K562 (cell line): ENCODE results near the gene RTBDN. TPM values are rescaled to one million over a fixed set of nuclear protein-coding genes. Genes with fewer than 3 reads are reported as not detected.
A peak's percentile ranks its signal among the peaks of the same experiment; 100 is the strongest.

Experiments used
- CCNT2 ChIP-seq: IDR thresholded peaks from 2 replicates; pipeline ENCODE4 v1.6.1; 2011; ENCODE audit warnings: borderline replicate concordance, low read depth, mild to moderate bottlenecking, moderate library complexity, mixed read lengths, low read length; ENCODE audit not compliant: insufficient read length; ENCODE audit errors: extremely low read depth
- CEBPG ChIP-seq, 3 experiments: fragments of 200-800 bp in 1 of 3; sonication (Bioruptor generic) in 1 of 3; sonication (generic) in 1 of 3; formaldehyde crosslinking in 1 of 3; IDR thresholded peaks in 2 of 3; conservative IDR thresholded peaks in 1 of 3; 2 replicates each; pipeline versions ENCODE4 v1.6.1 to v1.8.0; 2016 to 2022; ENCODE audit warnings: missing compliant biosample characterization in 2 of 3, missing genetic modification characterization in 2 of 3, mild to moderate bottlenecking in 1 of 3, missing genetic modification reagents in 1 of 3
- DPF2 ChIP-seq: fragments of 450-650 bp; IDR thresholded peaks from 2 replicates; pipeline ENCODE4 v1.6.1; 2016
- E2F4 ChIP-seq: sonication (generic); formaldehyde crosslinking; IDR thresholded peaks from 2 replicates; pipeline ENCODE4 v1.8.0; 2022; ENCODE audit warnings: mild to moderate bottlenecking, low read depth, missing genetic modification reagents
- HBP1 ChIP-seq: fragments of 450-650 bp; formaldehyde crosslinking; IDR thresholded peaks from 2 replicates; pipeline ENCODE4 v1.4.0; 2022; ENCODE audit warnings: missing genetic modification characterization
- HCFC1 ChIP-seq: IDR thresholded peaks from 2 replicates; pipeline ENCODE4 v1.6.1; 2012; ENCODE audit warnings: low read depth, low read length, improper control_type of control experiment
- MAZ ChIP-seq, 2 experiments: fragments of 450-650 bp in 1 of 2; sonication (generic) in 1 of 2; formaldehyde crosslinking; IDR thresholded peaks in 1 of 2; conservative IDR thresholded peaks in 1 of 2; 2 replicates each; pipeline versions ENCODE4 v1.4.0 to v1.5.0; 2020; ENCODE audit warnings: mild to moderate bottlenecking in 1 of 2, missing genetic modification reagents in 1 of 2
- NR1H2 ChIP-seq: sonication (generic); formaldehyde crosslinking; IDR thresholded peaks from 2 replicates; pipeline ENCODE4 v1.4.0; 2020; ENCODE audit warnings: mild to moderate bottlenecking, missing genetic modification reagents
- REST ChIP-seq, 2 experiments: fragments of 450-650 bp; formaldehyde crosslinking in 1 of 2; IDR thresholded peaks; 2 replicates each; pipeline versions ENCODE4 v1.4.0 to v1.6.1; 2014 to 2020; ENCODE audit warnings: mild to moderate bottlenecking in 2 of 2, borderline replicate concordance in 1 of 2, low read depth in 1 of 2
- TCF7L2 ChIP-seq: fragments of 150-350 bp; IDR thresholded peaks from 2 replicates; pipeline ENCODE4 v1.6.1; 2016; ENCODE audit warnings: low read depth, mild to moderate bottlenecking, low read length, moderate library complexity
- ZNF165 ChIP-seq: fragments of 250-450 bp; sonication (Bioruptor Pico); IDR thresholded peaks from 2 replicates; pipeline ENCODE4 v1.4.0; 2020; ENCODE audit warnings: borderline replicate concordance
- ZNF584 ChIP-seq: fragments of 200-800 bp; sonication (Bioruptor generic); IDR thresholded peaks from 2 replicates; pipeline ENCODE4 v1.6.1; 2016; ENCODE audit warnings: low read depth, mild to moderate bottlenecking, missing genetic modification characterization, missing compliant biosample characterization
- ZNF740 ChIP-seq, 3 experiments: fragments of 200-800 bp in 1 of 3; sonication (Bioruptor generic) in 1 of 3; sonication (generic) in 1 of 3; formaldehyde crosslinking in 1 of 3; IDR thresholded peaks; 2 replicates each; pipeline versions ENCODE4 v1.6.1 to v1.8.0; 2016 to 2022; ENCODE audit warnings: mild to moderate bottlenecking in 2 of 3, missing compliant biosample characterization in 2 of 3, missing genetic modification characterization in 2 of 3, missing genetic modification reagents in 1 of 3
- polyA plus RNA-seq, 8 experiments: library from polyadenylated mRNA; depleted of rRNA in 4 of 8; stranded (reverse) in 5 of 8; unstranded in 3 of 8; fragments of >200 nt; fragmentation: Nextera tagmentation in 2 of 8; fragmentation: Illumina TruSeq in 1 of 8; extraction: Ambion mirVana in 2 of 8; extraction: Trizol in 1 of 8; gene quantifications; 2 replicates each; pipeline versions ENCODE4 v1.2.1 to v1.2.3, GENCODE V29; 2011 to 2014; ENCODE audit warnings: inconsistent platforms in 1 of 8, missing spikeins in 1 of 8
- total RNA-seq, 7 experiments: library from RNA; depleted of rRNA in 6 of 7; stranded (reverse); fragments of >200 nt in 6 of 7; fragmentation: Illumina TruSeq in 2 of 7; extraction: Trizol in 2 of 7; gene quantifications; 2 replicates each; pipeline versions ENCODE4 v1.2.1 to v1.2.3, GENCODE V29; 2011 to 2021; ENCODE audit warnings: low replicate concordance in 1 of 7

Gene RTBDN
- total and polyA plus RNA-seq, 9 of the 15 experiments (the other 6 are each of a cell fraction or from before 2014, with no cell fraction given), result 0.20 to 2.3 (median 0.72) TPM; not detected in 1

GRCh38 chr19:12785431-12786031, 48.8 kb downstream of the RTBDN start (continued):
- no peak for TF ChIP-seq REST (IDR thresholded peaks at IDR 0.05; ENCODE audit: borderline replicate concordance)
- TF ChIP-seq REST (CRISPR knock-in tag; IDR thresholded peaks at IDR 0.05; ENCODE audit: low read depth), result no peak
- TF ChIP-seq ZNF584 (CRISPR knock-in tag), result no peak
- TF ChIP-seq CCNT2, result no peak
- TF ChIP-seq HCFC1, result no peak
- TF ChIP-seq MAZ (CRISPR knock-in tag; conservative IDR thresholded peaks at IDR 0.05 in 1 of 2, IDR thresholded peaks at IDR 0.05 in 1 of 2), result peak in 1 of 2 experiments; percentile 45; a peak in 1 of 4 replicates
- TF ChIP-seq ZNF740 (CRISPR knock-in tag; IDR thresholded peaks at IDR 0.05), result peak; percentile 72; the same call in 1 of the 2 replicates
- TF ChIP-seq ZNF740 (tag; IDR thresholded peaks at IDR 0.05), result no peak
- TF ChIP-seq ZNF165, result no peak
- TF ChIP-seq NR1H2 (CRISPR knock-in tag), result no peak
- no peak for TF ChIP-seq E2F4
- TF ChIP-seq TCF7L2, result no peak
- no peak for TF ChIP-seq HBP1 (CRISPR knock-in tag)
- no peak for TF ChIP-seq CEBPG (CRISPR knock-in tag; IDR thresholded peaks at IDR 0.05)
- no peak for TF ChIP-seq CEBPG (tag; conservative IDR thresholded peaks at IDR 0.05 in 1 of 2, IDR thresholded peaks at IDR 0.05 in 1 of 2)
- no peak for TF ChIP-seq DPF2
